Osteoblast (primary cell): ENCODE measurements around the gene LTO1. TPM values are rescaled to one million over a fixed set of nuclear protein-coding genes. Genes with fewer than 3 reads are reported as not detected.
"Not testable (repeated sequence)": the region's sequence is repeated elsewhere in the genome, so short reads cannot be mapped to it uniquely, and the experiment has no call there.

Experiments
- DNase-seq: peaks from one replicate; pipeline ENCODE4 v3.0.0; 2011; ENCODE audit warnings: low spot score, mixed read lengths; ENCODE audit not compliant: insufficient read length; ENCODE audit errors: missing footprints
- H2AFZ ChIP-seq: 2 replicates; pipeline ENCODE4 v1.6.0; 2011; ENCODE audit warnings: mild to moderate bottlenecking, low read length
- H3K27ac ChIP-seq: 2 replicates; pipeline ENCODE4 v1.5.1; 2011; ENCODE audit warnings: mild to moderate bottlenecking, low read depth, low read length, moderate library complexity
- H3K27me3 ChIP-seq: 2 replicates; pipeline ENCODE4 v1.6.0; 2012; ENCODE audit warnings: mild to moderate bottlenecking, control low read depth, inconsistent platforms, low read length, moderate library complexity; ENCODE audit not compliant: insufficient read depth
- H3K36me3 ChIP-seq: 2 replicates; pipeline ENCODE4 v1.5.1; 2011; ENCODE audit warnings: mild to moderate bottlenecking, low read length, control low read depth, moderate library complexity; ENCODE audit not compliant: insufficient read depth
- H3K4me1 ChIP-seq: 2 replicates; pipeline ENCODE4 v1.5.1; 2011; ENCODE audit warnings: mild to moderate bottlenecking, low read length, control low read depth, moderate library complexity; ENCODE audit not compliant: insufficient read depth
- H3K4me2 ChIP-seq: 2 replicates; pipeline ENCODE4 v1.6.0; 2011; ENCODE audit warnings: mild to moderate bottlenecking, low read length; ENCODE audit not compliant: insufficient read depth
- H3K4me3 ChIP-seq: fragments of 200-600 bp; sonication (generic); 3 replicates; pipeline ENCODE4 v1.5.1; 2012; ENCODE audit warnings: mild to moderate bottlenecking, low read length, inconsistent platforms; ENCODE audit not compliant: insufficient read depth
- H3K79me2 ChIP-seq: 2 replicates; pipeline ENCODE4 v1.6.0; 2012; ENCODE audit warnings: mild to moderate bottlenecking, low read length, control low read depth, inconsistent platforms; ENCODE audit not compliant: insufficient read depth
- H3K9me3 ChIP-seq: 2 replicates; pipeline ENCODE4 v1.5.1; 2011; ENCODE audit warnings: low read depth, low read length, control low read depth
- H4K20me1 ChIP-seq: 2 replicates; pipeline ENCODE4 v1.6.0; 2012; ENCODE audit warnings: mild to moderate bottlenecking, low read length, control low read depth; ENCODE audit not compliant: insufficient read depth
- CTCF ChIP-seq: IDR thresholded peaks from 2 replicates; pipeline ENCODE4 v1.5.1; 2011; ENCODE audit warnings: mild to moderate bottlenecking, low read depth, low read length, moderate library complexity; ENCODE audit errors: extremely low read depth
- total RNA-seq: library from RNA; depleted of rRNA; stranded (reverse); fragments of >200 nt; gene quantifications from 2 replicates; pipeline ENCODE4 v1.2.3, GENCODE V29; 2012

Gene LTO1
- total RNA-seq, 1 donor: 24.6 TPM

GRCh38 chr11:69697469-69697843, 22.3 kb upstream of the LTO1 start:
- Histone ChIP-seq H3K79me2 (no peaks in the 10 kb centered on the region), H3K27me3 (peaks cover 75% of the 10 kb centered on the region), H3K4me1 (no peaks in the 10 kb centered on the region)

GRCh38 chr11:69696749-69697468, 21.8 kb upstream of the LTO1 start:
- Histone ChIP-seq H4K20me1 (no peaks in the 10 kb centered on the region), H3K4me2 (no peak overlapping the region), H3K27ac (no peak overlapping the region), H3K36me3 (no peaks in the 10 kb centered on the region), H3K4me1 (no peaks in the 10 kb centered on the region), H2AFZ (no peak overlapping the region), H3K4me3 (no peak overlapping the region), H3K9me3 (no peaks in the 10 kb centered on the region), H3K79me2 (no peaks in the 10 kb centered on the region), H3K27me3 (peaks cover 70% of the 10 kb centered on the region)
- TF ChIP-seq CTCF: no peak
- peak; percentile 59 for DNase-seq

More at GRCh38 chr11:69697469-69697843, 22.3 kb upstream of the LTO1 start:
- Histone ChIP-seq H3K4me3 (no peak overlapping the region), H3K9me3 (no peaks in the 10 kb centered on the region), H3K36me3 (no peaks in the 10 kb centered on the region), H3K4me2 (no peak overlapping the region), H2AFZ (no peak overlapping the region), H4K20me1 (no peaks in the 10 kb centered on the region), H3K27ac (no peak overlapping the region)
- no peak for TF ChIP-seq CTCF
- DNase-seq: no peak

GRCh38 chr11:69695995-69696394, 20.8 kb upstream of the LTO1 start:
- H3K36me3 ChIP-seq, H3K4me3 ChIP-seq, H3K79me2 ChIP-seq, H3K9me3 ChIP-seq, H3K27ac ChIP-seq, H3K4me2 ChIP-seq, DNase-seq, H3K4me1 ChIP-seq, H4K20me1 ChIP-seq, H2AFZ ChIP-seq: not testable (repeated sequence)
- peaks cover 60% of the 10 kb centered on the region for H3K27me3 ChIP-seq

GRCh38 chr11:69695581-69695980, 20.4 kb upstream of the LTO1 start:
- Histone ChIP-seq H3K4me2 (no peak overlapping the region), H3K79me2 (no peaks in the 10 kb centered on the region), H3K9me3 (no peaks in the 10 kb centered on the region), H2AFZ (no peak overlapping the region), H3K4me1 (no peaks in the 10 kb centered on the region), H3K4me3 (no peak overlapping the region), H3K27me3 (peaks cover 56% of the 10 kb centered on the region), H4K20me1 (no peaks in the 10 kb centered on the region), H3K27ac (no peak overlapping the region), H3K36me3 (no peaks in the 10 kb centered on the region)
- TF ChIP-seq CTCF: no peak
- peak; percentile 68 for DNase-seq
